Hematopoietic multipotent progenitor cell treated with erythropoietin and hydrocortisone succinate and interleukin-3 and kit ligand, for 8 days (in vitro differentiated cells): ENCODE measurements around the gene WFIKKN1.

Experiments
- DNase-seq: peaks from one replicate; pipeline ENCODE4 v3.0.0-alpha.2; 2015

The WFIKKN1 gene

GRCh38 chr16:675884-676564, 45.2 kb downstream of the WFIKKN1 start:
- no peak for DNase-seq

- DNase-seq, result no peak
These were observed 45.7 kb downstream of the WFIKKN1 start for GRCh38 chr16:676565-676902.

- no peak for DNase-seq
These were observed 46.1 kb downstream of the WFIKKN1 start for GRCh38 chr16:676913-677312.

GRCh38 chr16:677316-678190, 46.8 kb downstream of the WFIKKN1 start:
- DNase-seq, result no peak

- no peak for DNase-seq
These were observed 47.5 kb downstream of the WFIKKN1 start for GRCh38 chr16:678209-678857.

- DNase-seq, result peak; percentile 84
These were observed 48.4 kb downstream of the WFIKKN1 start for GRCh38 chr16:678858-679813.

- DNase-seq, result peak; percentile 84
These were observed 49.2 kb downstream of the WFIKKN1 start, which contains the start of gene STUB1 for GRCh38 chr16:679814-680624. STUB1 (plus strand) TSS chr16:680410; CDS start chr16:680526, 116 bp downstream.

GRCh38 chr16:680625-680945, 49.8 kb downstream of the WFIKKN1 start:
- no peak for DNase-seq

GRCh38 chr16:680967-681745, 50.4 kb downstream of the WFIKKN1 start:
- peak; percentile 59 for DNase-seq

- no peak for DNase-seq
These were observed 51.1 kb downstream of the WFIKKN1 start for GRCh38 chr16:681746-682427.

GRCh38 chr16:682493-683395, 52.0 kb downstream of the WFIKKN1 start:
- DNase-seq, result no peak

GRCh38 chr16:683396-684070, 52.7 kb downstream of the WFIKKN1 start:
- DNase-seq, result peak; percentile 13
